22Rv1 (cell line): ENCODE data around the gene CDC42BPG.

Experiments used
- H3K27ac ChIP-seq: fragments of 450-650 bp; 2 replicates; pipeline ENCODE4 v1.5.1; 2017
- ZFX ChIP-seq: fragments of 450-650 bp; IDR thresholded peaks from 2 replicates; pipeline ENCODE4 v1.6.1; 2017; ENCODE audit warnings: antibody characterized with exemption, borderline replicate concordance
- TF ChIP-seq, protein P1 (sequence below): fragments of 450-650 bp; IDR thresholded peaks from 2 replicates; pipeline ENCODE4 v1.5.1; 2017; ENCODE audit warnings: mild to moderate bottlenecking

The CDC42BPG gene

GRCh38 chr11:64846998-64847666, 2.7 kb upstream of the CDC42BPG start:
- peak overlapping the region; percentile 82 for H3K27ac ChIP-seq
- TF ChIP-seq, protein P1, sequence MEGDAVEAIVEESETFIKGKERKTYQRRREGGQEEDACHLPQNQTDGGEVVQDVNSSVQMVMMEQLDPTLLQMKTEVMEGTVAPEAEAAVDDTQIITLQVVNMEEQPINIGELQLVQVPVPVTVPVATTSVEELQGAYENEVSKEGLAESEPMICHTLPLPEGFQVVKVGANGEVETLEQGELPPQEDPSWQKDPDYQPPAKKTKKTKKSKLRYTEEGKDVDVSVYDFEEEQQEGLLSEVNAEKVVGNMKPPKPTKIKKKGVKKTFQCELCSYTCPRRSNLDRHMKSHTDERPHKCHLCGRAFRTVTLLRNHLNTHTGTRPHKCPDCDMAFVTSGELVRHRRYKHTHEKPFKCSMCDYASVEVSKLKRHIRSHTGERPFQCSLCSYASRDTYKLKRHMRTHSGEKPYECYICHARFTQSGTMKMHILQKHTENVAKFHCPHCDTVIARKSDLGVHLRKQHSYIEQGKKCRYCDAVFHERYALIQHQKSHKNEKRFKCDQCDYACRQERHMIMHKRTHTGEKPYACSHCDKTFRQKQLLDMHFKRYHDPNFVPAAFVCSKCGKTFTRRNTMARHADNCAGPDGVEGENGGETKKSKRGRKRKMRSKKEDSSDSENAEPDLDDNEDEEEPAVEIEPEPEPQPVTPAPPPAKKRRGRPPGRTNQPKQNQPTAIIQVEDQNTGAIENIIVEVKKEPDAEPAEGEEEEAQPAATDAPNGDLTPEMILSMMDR, result peak; percentile 96
- no peak for TF ChIP-seq ZFX

- H3K27ac ChIP-seq, result peak overlapping the region; percentile 82
Observed at GRCh38 chr11:64845776-64846129, 1.3 kb upstream of the CDC42BPG start.

GRCh38 chr11:64845129-64845775, 799 bp upstream of the CDC42BPG start:
- no peak for TF ChIP-seq ZFX
- H3K27ac ChIP-seq, result peak overlapping the region; percentile 82

GRCh38 chr11:64843686-64844329, 645 bp downstream of the CDC42BPG start:
- H3K27ac ChIP-seq, result peak overlapping the region; percentile 82
- no peak for TF ChIP-seq ZFX
- TF ChIP-seq, protein P1, result no peak

DNA sequence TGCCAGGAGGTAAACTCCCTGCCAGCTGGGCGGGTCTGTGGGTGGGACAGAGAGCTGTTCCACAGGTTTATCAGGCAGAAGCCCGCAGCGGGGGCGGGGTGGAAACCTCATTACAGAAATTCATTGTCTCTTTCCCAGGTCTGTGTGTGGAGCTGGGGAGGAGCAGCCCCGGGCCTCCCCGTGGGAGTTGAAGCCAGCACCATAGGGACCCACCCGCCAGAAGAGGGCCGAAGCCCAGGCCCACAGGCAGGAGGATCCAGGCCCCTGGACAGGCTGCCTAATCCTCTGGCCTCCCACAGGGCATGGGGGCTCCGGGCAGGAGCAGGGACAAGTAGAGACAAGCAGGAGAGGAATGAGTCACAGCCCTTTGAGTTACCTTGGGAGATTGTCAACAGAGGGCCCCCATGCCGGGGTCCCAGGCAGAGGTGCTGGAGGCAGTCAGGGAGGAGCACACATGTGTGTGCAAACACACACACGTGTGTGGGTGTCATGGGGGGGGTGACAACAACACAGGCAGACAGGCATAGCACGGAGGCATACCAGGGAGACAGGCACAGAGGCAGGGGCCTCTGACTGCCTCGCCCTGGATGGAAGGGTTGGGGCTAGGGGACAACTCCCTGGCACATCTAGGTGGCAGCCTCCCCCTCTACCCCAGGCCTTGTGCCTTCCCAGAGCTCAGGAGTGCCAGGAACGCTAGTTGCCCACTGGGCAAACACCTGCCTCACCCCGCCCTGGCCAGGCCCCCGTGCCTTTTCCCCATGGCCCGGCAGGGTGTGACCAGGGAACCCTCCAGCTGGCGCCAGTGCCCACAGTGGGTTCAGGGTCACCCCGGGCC, 1.4 kb downstream of the CDC42BPG start:
- peak overlapping the region; percentile 82 for H3K27ac ChIP-seq
- TF ChIP-seq, protein P1, result no peak
- TF ChIP-seq ZFX, result no peak

DNA sequence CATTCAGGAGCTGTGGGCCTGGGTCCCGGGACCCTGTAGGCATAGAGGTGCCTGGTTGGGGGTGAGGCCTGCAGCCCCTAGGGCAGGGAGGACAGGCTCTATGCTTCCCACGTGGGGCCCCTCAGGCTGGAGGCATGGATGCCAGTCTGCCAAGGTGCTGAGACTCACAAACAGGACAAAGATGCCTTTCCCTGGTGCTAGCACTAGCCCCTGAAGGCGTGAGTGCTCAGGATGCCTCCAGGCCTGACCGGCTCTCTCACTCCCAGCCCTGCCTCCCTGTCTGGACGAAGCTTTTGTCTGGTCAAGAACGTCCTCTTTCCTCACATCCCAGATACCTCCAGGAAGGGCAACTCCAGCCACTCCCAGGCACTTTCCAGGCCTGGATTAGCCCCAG, 2.1 kb downstream of the CDC42BPG start:
- H3K27ac ChIP-seq, result peak overlapping the region; percentile 82
- no peak for TF ChIP-seq ZFX
- TF ChIP-seq, protein P1, result no peak

DNA sequence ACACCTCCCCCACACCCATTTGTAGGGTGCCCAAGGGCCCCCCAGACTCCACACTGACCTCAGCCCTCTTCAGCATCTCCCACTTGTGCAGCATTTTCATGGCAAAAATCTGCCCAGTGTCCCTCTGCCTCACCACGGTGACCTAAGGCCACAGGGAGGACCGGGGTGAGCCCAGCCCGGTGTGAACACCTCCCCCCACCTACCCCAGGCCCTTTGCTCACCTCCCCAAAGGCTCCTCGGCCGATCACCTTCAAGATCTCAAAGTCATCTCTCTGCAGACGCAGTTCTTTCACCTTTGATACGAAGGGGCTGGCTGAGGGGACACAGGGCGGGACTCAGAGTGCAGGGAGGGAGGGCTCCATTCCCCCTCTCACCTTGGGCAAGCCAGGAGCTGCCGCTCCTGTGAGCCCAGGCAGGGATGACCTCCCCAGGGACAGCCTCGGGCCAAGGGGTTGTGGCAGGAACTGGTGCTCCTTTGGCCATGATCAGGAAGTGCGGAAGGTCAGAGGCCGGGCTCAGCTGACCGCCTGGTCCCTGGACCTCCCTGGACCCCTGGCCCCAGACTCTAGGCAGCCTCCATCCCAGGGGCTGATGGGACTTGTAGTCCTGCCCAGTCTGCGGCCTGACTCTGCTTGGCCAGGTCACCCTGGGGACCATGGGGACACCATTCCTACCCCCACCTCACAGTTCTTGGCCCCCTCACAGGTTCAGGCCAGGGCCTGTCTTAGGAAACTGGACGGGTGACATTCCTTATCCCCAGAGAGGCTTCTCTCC, 2.7 kb downstream of the CDC42BPG start:
- H3K27ac ChIP-seq, result peak overlapping the region; percentile 82
- TF ChIP-seq ZFX, result no peak
- TF ChIP-seq, protein P1, result no peak
